B cell (primary cell): Measurements from ENCODE around the gene RAP1GAP2. TPM values are rescaled to one million over a fixed set of nuclear protein-coding genes. Genes with fewer than 3 reads are reported as not detected.

Experiments used
- ATAC-seq: fragments of 200-7000 bp; cut with Tn5 transposase; one replicate; pipeline ENCODE4 v1.10.0; 2021; ENCODE audit warnings: low read depth, mild to moderate bottlenecking, moderate number of reproducible peaks, moderate library complexity
- CTCF ChIA-PET: fragments of 350-600 bp; sonication (Branson Sonifier 250); formaldehyde crosslinking; loops from one replicate; lab custom pipeline; 2021; ENCODE audit warnings: antibody characterized with exemption, inconsistent platforms; lab: Charles Lee
- POLR2A ChIA-PET: fragments of 350-600 bp; sonication (Branson Sonifier 250); formaldehyde crosslinking; loops from one replicate; lab custom pipeline; 2021; ENCODE audit warnings: antibody characterized with exemption; lab: Charles Lee
- DNase-seq: peaks from one replicate; pipeline ENCODE4 v3.0.0; 2013
- H2AFZ ChIP-seq: 2 replicates; pipeline ENCODE4 v1.6.1; 2012; ENCODE audit warnings: mild to moderate bottlenecking, low read depth, low read length; ENCODE audit not compliant: insufficient read depth, poor library complexity, severe bottlenecking
- H3K27ac ChIP-seq, 2 donors: 1 replicate in 1 of 2; 2 replicates in 1 of 2; pipeline ENCODE4 v1.5.1; 2012 to 2013; ENCODE audit warnings: low read length in 2 of 2, mild to moderate bottlenecking in 2 of 2, moderate library complexity in 1 of 2
- H3K27me3 ChIP-seq, 4 experiments: fragments of 200-600 bp in 1 of 4; sonication (generic) in 1 of 4; replicated peaks in 1 of 4; 1 replicate in 2 of 4; 2 replicates in 2 of 4; pipeline versions ENCODE4 v1.6.1 to v1.7.0; 2013 to 2016; ENCODE audit warnings: low read length in 3 of 4, mild to moderate bottlenecking in 2 of 4, mixed read lengths in 1 of 4, moderate library complexity in 1 of 4; ENCODE audit not compliant: insufficient read depth in 4 of 4, control insufficient read depth in 3 of 4; ENCODE audit errors: control extremely low read depth in 1 of 4
- H3K36me3 ChIP-seq, 2 experiments: replicated peaks in 1 of 2; 1 replicate in 1 of 2; 2 replicates in 1 of 2; pipeline versions ENCODE4 v1.6.1 to v1.7.1; 2013; ENCODE audit warnings: low read length in 1 of 2; ENCODE audit not compliant: insufficient read depth in 2 of 2, control insufficient read depth in 1 of 2; ENCODE audit errors: control extremely low read depth in 1 of 2, extremely low read depth in 1 of 2
- H3K4me1 ChIP-seq, 2 donors: fragments of 200-600 bp in 1 of 2; sonication (generic) in 1 of 2; 1 replicate in 1 of 2; 2 replicates in 1 of 2; pipeline versions ENCODE4 v1.5.1 to v1.6.1; 2013 to 2017; ENCODE audit warnings: low read length in 2 of 2; ENCODE audit not compliant: control insufficient read depth in 2 of 2, insufficient read depth in 2 of 2
- H3K4me2 ChIP-seq: replicated peaks from 2 replicates; pipeline ENCODE3; 2012; ENCODE audit warnings: mild to moderate bottlenecking, low read depth, low read length; ENCODE audit not compliant: poor library complexity, severe bottlenecking
- H3K4me3 ChIP-seq, 5 experiments: fragments of 200-600 bp in 1 of 5; sonication (generic) in 1 of 5; 1 replicate in 3 of 5; 2 replicates in 2 of 5; pipeline versions ENCODE4 v1.5.1 to v1.7.0; 2011 to 2016; ENCODE audit warnings: low read length in 4 of 5, mild to moderate bottlenecking in 4 of 5, low read depth in 2 of 5, control low read depth in 1 of 5, moderate library complexity in 1 of 5; ENCODE audit not compliant: insufficient read depth in 1 of 5; ENCODE audit errors: control extremely low read depth in 1 of 5, extremely low read depth in 1 of 5
- H3K79me2 ChIP-seq: fragments of 200-600 bp; sonication (generic); one replicate; pipeline ENCODE4 v1.6.0; 2016; ENCODE audit warnings: low read length; ENCODE audit not compliant: control insufficient read depth, insufficient read depth
- H3K9ac ChIP-seq: fragments of 200-600 bp; sonication (generic); 2 replicates; pipeline ENCODE4 v1.6.1; 2017; ENCODE audit warnings: mild to moderate bottlenecking, low read length, moderate library complexity
- H3K9me3 ChIP-seq, 3 donors: one replicate each; pipeline versions ENCODE4 v1.6.1 to v1.7.1; 2013; ENCODE audit warnings: low read length in 2 of 3; ENCODE audit not compliant: control insufficient read depth in 2 of 3, insufficient read depth in 1 of 3; ENCODE audit errors: control extremely low read depth in 1 of 3
- H4K20me1 ChIP-seq: 2 replicates; pipeline ENCODE4 v1.6.0; 2012; ENCODE audit warnings: mild to moderate bottlenecking, low read length; ENCODE audit not compliant: insufficient read depth, control insufficient read depth, poor library complexity, severe bottlenecking
- H3K27ac Mint-ChIP-seq: one replicate; pipeline ENCODE4 v1.8.0; 2021; ENCODE audit warnings: mixed read lengths
- H3K27me3 Mint-ChIP-seq: one replicate; pipeline ENCODE4 v1.8.0; 2021; ENCODE audit warnings: mixed read lengths
- H3K4me1 Mint-ChIP-seq: one replicate; pipeline ENCODE4 v1.8.0; 2021; ENCODE audit warnings: mixed read lengths
- H3K4me3 Mint-ChIP-seq: one replicate; pipeline ENCODE4 v1.8.0; 2021; ENCODE audit warnings: mixed read lengths
- H3K9me3 Mint-ChIP-seq: one replicate; pipeline ENCODE4 v1.8.0; 2022; ENCODE audit warnings: mixed read lengths; ENCODE audit not compliant: insufficient read depth
- EZH2 ChIP-seq: IDR thresholded peaks from 2 replicates; pipeline ENCODE4 v1.6.1; 2012; ENCODE audit warnings: borderline replicate concordance, low read depth, mild to moderate bottlenecking, moderate library complexity, low read length; ENCODE audit not compliant: insufficient read depth, poor library complexity, severe bottlenecking
- WGBS: methylation state at CpG from one replicate; pipeline ENCODE4 v1.1.5; 2013; ENCODE audit warnings: missing lambda C conversion rate; ENCODE audit not compliant: insufficient coverage; 5-methylcytosine and 5-hydroxymethylcytosine counted together
- intact Hi-C: fragments of 100-400 bp; cut with micrococcal nuclease; formaldehyde crosslinking; loops from one replicate; pipeline ENCODE4 v1.10.0; 2022
- polyA plus RNA-seq: library from polyadenylated mRNA; depleted of rRNA; stranded (reverse); fragments of >200 nt; gene quantifications from 2 replicates; pipeline ENCODE4 v1.2.3, GENCODE V29; 2012
- total RNA-seq, 2 donors: library from RNA; stranded (reverse); fragments of 120-200 nt in 1 of 2; gene quantifications; 1 replicate in 1 of 2; 2 replicates in 1 of 2; pipeline versions ENCODE4 v1.2.3 to v1.2.4, GENCODE V29; 2013 to 2022
- TF ChIP-seq, protein P1 (sequence below): fragments of 200-600 bp; IDR thresholded peaks from one replicate; pipeline ENCODE4 v1.8.0; 2022; ENCODE audit warnings: antibody characterized with exemption, mild to moderate bottlenecking

Gene RAP1GAP2
- total and polyA plus RNA-seq, 2 donors (not counting 1 experiment from before 2014, with no cell fraction given) = 14.9 to 16.4 TPM

- ATAC-seq (no peak), DNase-seq (no peak)
- Histone ChIP-seq H3K9me3 (no peaks in the 10 kb centered on the region), H3K79me2 (no peaks in the 10 kb centered on the region), H3K9ac (no peak overlapping the region), H3K36me3 (no peaks in the 10 kb centered on the region), H4K20me1 (peaks cover 5% of the 10 kb centered on the region), H3K4me1 (peaks cover 14 to 22% of the 10 kb centered on the region in 2 donors), H3K27me3 (peaks cover 0 to 25% (median 2%) of the 10 kb centered on the region in 4 experiments), H3K4me2 (no peak overlapping the region), H3K27ac (no peak overlapping the region), H2AFZ (no peak overlapping the region), H3K4me3 (no peak overlapping the region)
- no peak overlapping the region for H3K27ac Mint-ChIP-seq
- TF ChIP-seq, protein P1, sequence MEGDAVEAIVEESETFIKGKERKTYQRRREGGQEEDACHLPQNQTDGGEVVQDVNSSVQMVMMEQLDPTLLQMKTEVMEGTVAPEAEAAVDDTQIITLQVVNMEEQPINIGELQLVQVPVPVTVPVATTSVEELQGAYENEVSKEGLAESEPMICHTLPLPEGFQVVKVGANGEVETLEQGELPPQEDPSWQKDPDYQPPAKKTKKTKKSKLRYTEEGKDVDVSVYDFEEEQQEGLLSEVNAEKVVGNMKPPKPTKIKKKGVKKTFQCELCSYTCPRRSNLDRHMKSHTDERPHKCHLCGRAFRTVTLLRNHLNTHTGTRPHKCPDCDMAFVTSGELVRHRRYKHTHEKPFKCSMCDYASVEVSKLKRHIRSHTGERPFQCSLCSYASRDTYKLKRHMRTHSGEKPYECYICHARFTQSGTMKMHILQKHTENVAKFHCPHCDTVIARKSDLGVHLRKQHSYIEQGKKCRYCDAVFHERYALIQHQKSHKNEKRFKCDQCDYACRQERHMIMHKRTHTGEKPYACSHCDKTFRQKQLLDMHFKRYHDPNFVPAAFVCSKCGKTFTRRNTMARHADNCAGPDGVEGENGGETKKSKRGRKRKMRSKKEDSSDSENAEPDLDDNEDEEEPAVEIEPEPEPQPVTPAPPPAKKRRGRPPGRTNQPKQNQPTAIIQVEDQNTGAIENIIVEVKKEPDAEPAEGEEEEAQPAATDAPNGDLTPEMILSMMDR = no peak
- TF ChIP-seq EZH2 = no peak
- no peaks in the 10 kb centered on the region for H3K9me3 Mint-ChIP-seq
- H3K4me1 Mint-ChIP-seq = peaks cover 14% of the 10 kb centered on the region
- peaks cover 13% of the 10 kb centered on the region for H3K27me3 Mint-ChIP-seq
- no peak overlapping the region for H3K4me3 Mint-ChIP-seq
- ChIA-PET POLR2A (no interaction called here), CTCF (interaction anchor here (0.7 kb wide), 1 partner anchor 9 kb away, joined by 3 read pairs; no protein-coding TSS in a partner anchor)
- intact Hi-C loops = no loop called here
- WGBS = 81% methylated on average over 26 of the region's 26 CpGs
Measured at GRCh38 chr17:2939714-2940351, 143.6 kb downstream of the RAP1GAP2 start.

DNA sequence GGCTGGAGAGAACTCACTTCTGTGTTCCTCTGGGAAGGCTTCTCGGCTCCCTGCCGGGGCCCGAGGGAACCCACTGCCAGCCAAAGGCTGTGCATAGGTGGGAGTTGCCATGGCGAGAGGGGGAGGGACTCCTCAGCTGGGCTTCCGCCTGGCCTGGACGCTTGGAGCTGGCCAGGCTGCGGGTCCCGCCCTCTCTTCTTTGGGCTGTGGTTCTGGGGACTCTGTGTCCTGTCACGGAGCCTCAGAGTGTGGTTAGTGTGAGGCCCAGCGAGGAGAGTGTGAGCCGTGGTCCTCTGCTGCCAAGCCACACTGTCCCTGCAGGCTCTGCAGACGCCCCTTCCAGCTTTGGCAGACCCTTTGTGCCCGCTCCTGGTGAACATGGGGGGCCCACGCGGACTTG lies 144.1 kb downstream of the RAP1GAP2 start:
- Mint-ChIP-seq H3K27me3 (peaks cover 11% of the 10 kb centered on the region), H3K27ac (no peak overlapping the region), H3K4me3 (no peak overlapping the region), H3K4me1 (peaks cover 13% of the 10 kb centered on the region), H3K9me3 (no peaks in the 10 kb centered on the region)
- no peaks in the 10 kb centered on the region for H3K79me2 ChIP-seq
- no peak for ATAC-seq
- no peak for DNase-seq
- H3K27me3 ChIP-seq = peaks cover 0 to 20% (median 1%) of the 10 kb centered on the region in 4 experiments
- peaks cover 14 to 22% of the 10 kb centered on the region in 2 donors for H3K4me1 ChIP-seq
- no peaks in the 10 kb centered on the region for H3K36me3 ChIP-seq
- H3K4me3 ChIP-seq = no peak overlapping the region
- CTCF ChIA-PET = no interaction called here
- no peak overlapping the region for H3K4me2 ChIP-seq
- no peak overlapping the region for H3K27ac ChIP-seq
- 95% methylated on average over 15 of the region's 15 CpGs for WGBS
- no peaks in the 10 kb centered on the region for H3K9me3 ChIP-seq
- TF ChIP-seq, protein P1 = no peak
- no peak for TF ChIP-seq EZH2
- no peak overlapping the region for H2AFZ ChIP-seq
- POLR2A ChIA-PET = no interaction called here
- H4K20me1 ChIP-seq = peaks cover 5% of the 10 kb centered on the region
- intact Hi-C loops = no loop called here
- H3K9ac ChIP-seq = no peak overlapping the region
